EL (cell line): ENCODE measurements around the gene FILIP1L.

Experiments used
- DNase-seq: peaks from one replicate; pipeline ENCODE4 v3.0.0-alpha.2; 2016

Gene FILIP1L

DNA sequence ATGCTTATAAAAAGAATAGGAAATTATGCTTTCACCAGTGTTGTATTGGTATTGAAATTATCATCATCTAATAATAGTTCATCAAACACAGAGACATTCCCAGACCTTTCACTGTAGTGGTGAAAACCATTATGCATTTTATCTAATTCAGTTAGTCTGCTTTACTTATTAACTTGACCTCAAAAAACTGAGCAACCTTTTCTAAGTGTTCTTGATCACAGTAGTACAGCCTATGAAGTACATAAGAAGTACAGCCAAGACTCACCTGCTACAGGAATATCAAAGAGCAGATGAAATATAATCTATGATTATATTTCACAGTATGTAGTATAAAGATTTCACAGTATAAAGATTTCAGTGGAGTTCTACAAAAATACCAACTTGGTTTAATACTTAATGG, 75.2 kb downstream of the FILIP1L start:
- DNase-seq = no peak

DNA sequence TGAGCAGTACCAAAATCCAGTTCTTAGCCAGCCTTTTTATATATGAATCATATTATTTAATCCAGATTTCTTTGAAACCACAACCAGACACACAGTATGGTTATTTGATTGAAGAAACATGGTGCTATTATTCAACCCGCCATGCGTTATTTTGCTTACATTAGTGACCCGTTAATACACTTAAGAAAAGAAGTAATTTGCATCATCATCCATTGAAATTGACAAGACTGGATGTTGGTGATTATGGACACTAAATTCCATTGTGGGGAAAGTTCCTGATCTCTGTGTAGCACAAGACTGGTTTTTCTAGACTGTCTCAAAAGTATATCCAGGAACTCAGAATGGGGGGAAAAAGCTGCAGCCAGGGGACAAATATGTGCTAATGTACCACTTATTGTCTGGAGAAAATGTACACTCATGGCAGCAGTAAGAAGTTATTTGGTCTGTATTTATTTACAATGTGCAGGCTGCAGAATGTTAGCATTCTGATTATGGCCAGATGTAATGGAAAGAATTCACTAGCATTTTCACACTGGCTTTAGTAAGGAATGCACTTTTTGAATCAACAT, 80.3 kb downstream of the FILIP1L start:
- DNase-seq = no peak

DNA sequence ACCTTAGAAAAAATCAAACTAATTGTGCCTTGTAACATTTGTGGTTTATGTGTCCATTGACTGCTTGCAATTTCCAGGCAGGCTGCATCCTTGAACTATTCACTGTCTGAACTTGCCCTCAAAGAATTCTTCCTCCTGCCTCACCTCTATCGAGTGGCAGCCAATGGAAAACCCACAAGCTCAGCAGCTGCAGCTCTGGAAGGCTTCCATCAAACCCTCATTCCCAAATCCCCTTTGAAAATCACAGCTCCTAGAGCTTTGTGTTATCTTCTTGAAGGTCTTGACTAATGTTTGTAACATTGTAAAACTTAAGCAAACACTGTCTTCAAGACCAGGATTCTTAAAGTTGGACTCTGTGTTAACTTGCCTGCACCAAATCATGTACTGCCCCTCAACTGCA, 81.1 kb downstream of the FILIP1L start:
- DNase-seq = peak; percentile 36

DNA sequence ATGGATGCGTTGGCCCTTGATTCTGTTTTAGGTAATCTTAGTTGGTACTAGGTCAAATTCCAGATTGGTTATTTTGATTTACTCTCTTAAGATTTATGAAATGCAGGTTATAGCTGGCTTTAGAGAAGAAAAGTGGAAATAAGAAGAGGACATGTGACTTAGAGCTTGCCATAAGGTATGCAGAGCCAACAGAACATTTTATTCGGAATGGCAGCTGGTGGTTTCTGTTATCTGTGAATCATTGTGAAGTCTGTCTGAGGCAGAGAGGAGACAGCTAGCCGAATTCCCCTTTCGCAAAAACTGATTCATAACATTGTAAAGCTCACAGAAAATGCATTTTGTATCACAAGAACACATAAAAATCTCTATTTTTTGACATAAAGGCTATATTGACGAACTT, 82.1 kb downstream of the FILIP1L start:
- peak; percentile 68 for DNase-seq

DNA sequence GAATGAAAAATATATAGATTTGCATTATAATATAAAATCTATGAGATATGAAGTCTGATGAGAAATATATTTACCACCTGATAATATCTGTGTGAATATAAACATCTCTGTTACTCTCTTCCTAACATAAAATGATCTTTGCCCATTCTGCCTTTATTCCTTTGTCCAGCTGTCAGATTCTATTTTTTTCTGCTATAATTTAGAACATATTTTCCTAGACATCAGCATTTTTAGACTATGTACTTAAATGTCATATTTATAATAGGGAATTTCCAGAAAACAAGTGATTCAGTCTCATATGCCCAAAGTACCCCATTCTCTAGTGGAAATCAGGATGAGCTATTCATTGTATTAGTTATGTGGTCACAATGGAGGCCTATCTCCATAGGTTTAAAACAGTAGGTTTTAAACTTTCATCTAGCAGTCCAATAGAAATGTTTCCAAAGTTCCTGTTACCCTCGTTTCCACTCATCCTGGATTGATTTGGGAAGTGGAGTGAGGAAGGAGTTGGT, 83.3 kb downstream of the FILIP1L start:
- DNase-seq = no peak

DNA sequence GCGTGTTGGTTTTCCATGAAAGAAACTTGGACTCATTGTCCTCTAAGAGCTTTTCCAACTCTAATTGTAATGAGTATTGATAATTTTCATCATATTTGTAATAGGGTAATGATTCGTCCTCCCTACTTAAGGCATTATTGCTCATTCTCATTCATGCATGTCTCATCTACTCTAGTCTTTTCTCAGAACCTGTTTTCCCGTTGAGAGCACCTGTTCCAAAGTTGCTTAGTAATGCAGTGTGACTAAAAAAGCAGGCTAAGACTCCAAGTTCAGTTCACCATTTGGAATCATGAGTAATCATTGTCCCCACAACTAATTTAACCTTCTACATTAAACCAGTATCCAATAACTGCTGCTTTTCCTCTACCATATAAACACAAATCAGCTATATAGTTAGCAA, 84.0 kb downstream of the FILIP1L start:
- DNase-seq = no peak

DNA sequence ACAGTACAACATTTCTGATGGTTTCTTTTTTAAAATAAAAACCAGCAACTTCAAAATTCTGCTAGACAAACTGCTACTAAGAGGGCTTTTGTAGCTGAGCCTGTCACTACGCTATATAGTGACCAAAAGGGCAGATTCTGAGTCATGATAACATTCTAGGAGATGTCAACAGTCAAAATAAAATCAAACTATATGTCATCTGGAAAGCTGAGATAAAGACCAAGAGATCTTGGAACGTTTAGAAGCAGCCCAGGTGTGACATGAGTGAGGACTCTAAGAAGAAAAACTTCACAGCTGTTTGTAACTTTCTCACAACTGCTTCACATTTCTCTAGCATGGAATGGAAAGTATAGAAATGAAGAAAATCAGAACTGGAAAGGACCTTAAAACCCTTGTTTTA, 84.6 kb downstream of the FILIP1L start:
- DNase-seq = no peak

DNA sequence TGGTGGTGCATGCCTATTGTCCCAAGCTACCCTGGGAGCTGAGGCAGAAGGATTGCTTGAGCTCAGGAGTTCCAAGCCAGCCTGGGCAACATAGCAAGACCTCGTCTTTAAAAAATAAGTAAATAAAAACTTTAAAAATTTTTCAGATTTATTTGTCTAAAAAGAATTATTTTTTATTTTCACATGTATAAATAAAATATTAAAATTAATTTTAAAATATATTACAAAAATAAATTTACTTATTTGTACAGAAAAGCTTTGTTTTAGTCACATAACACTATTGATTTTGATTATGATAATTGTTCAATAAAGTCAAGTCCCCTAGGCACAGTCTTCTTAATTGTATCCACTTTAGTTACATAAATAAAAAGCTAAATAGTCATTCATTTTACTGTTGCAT, 85.2 kb downstream of the FILIP1L start:
- no peak for DNase-seq

DNA sequence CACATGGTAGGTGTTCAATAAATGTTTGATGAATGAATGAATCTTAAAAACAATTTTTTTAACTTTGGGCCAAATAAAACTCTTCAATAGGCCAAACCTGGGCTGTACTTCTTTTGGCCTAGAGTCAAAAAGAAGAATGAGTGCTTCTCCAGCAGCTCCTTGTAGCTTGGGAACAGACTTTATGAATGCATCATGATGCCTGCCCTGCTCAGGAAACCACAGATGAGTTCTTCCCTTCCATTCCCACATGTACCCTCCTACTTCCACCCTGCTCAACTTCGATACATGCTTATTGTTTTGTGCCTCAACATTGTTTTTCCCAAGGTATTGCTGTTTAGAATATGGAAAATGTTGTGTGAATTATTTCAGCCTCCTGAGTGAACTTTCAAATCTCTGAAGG, 87.0 kb downstream of the FILIP1L start:
- no peak for DNase-seq

DNA sequence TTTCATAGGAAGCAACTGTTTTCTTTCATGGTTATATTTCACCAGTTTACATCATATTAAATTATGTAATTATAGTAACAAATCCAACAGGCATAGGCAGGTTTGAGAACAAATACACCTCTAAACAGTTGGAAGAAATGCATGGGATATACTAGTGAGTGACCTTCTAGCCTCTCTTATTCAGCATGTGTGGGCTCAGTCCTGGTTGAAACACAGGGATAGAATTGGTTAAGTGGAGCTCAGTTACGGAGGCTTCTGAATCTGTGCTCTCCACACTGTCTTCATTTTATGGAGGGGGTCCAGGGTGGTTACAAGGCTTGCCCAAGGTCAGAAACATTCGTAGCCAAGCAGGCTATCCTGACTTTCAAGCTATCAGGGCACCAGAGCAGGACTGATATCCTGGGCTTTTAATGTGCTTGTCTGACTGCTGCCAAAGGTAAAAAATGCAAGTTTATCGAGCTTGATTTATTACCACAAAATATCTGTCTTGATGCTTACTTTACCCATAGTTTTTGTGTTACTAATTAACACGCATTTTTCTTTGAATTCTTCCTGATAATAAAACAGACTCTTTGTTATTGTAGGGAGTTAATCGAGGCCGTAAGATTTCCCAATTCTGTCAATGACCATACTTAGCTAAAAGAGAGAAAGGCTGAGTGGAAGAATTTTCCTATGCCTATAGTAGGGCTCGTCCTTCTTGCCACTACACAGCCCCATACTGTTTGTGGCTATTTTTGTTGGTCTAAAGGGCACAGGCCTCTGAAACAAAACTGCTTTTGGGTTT, 89.6 kb downstream of the FILIP1L start:
- no peak for DNase-seq

DNA sequence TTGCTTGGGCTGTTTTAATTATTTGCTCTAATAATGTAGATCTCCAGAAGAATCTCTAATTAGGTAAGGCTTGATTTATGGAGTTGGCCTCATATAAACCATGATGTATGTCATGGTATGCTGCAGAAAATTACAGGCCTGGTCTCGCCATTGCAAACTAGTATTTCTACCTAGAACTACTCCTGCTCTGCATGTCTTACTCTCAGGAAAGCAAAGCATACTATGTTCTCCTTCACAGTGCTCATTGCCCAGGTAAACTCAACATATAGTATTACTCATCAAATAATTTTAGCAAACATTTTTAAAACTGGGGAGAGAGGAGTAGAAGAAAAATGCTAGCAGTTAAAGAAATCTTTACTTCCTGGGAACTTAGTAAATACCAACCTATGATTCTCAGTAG, 90.7 kb downstream of the FILIP1L start:
- no peak for DNase-seq

DNA sequence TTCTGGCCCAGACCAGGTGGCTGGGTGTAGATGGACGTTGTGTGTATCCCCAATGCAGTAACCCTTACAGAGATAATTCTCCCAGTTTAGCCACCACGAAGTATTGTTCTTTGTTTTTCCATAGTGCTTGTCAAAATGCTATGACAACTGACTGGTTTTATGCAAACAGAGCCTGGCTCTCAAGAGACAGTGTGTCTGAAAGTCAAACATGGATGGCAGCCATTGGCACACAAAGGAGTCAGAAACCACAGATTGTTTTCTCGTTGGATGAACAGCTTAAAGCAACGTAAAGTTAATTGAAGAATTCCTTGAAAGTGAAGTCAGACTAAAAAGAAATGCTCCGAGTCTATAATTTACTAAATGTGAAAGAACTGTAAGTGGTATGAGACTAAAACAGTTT, 91.2 kb downstream of the FILIP1L start:
- peak; percentile 26 for DNase-seq

DNA sequence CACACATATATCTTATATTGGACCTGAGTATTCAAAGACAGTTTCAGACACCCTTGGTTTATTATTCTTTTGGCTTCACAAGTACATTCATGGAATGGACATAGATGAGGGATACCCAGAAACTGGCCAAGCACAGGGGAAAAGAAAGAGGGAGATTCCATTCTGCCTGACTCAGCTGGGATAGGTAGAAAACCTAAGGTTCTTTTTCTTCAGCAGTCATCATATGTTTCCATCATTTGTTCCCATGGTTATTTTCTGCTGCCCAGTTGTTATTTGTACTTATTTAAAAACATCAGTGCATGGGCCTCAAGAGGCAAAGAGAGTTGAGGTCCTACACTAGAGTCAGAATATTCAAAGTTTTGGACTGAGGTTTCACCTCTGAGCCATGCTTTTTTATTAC, 91.8 kb downstream of the FILIP1L start:
- DNase-seq = no peak

DNA sequence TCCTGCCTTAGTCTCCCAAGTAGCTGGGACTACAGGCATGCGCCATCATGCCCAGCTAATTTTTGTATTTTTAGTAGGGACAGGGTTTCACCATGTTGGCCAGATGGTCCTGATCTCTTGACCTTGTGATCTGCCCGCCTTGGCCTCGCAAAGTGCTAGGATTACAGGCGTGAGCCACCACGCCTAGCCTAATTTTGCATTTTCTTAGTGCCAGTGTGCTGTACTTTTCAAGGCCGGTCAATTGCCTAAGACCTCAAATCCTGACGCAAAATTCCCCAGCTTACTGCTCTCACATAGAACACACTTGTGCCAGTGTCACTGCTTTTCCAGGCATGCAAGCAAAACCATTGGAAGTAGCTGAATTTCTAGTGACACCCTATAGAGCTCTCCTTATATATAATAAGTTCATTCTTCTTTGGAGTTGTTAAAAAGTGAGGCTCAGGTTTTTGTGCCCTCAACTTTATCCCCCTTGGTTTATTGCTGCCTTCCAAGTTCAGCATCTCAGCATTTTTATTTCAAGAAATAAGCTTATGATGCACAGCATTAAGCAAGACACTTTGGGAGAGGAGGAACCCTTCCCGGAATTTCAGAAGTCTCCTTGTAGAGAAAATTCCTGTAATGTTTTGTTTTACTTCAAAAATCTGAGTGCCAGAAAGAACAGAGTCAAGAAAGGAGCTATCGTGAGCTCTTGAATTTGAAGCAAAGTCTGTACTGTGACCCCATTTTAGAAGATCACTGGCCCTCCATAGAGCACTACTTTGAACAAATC, 93.2 kb downstream of the FILIP1L start:
- no peak for DNase-seq

DNA sequence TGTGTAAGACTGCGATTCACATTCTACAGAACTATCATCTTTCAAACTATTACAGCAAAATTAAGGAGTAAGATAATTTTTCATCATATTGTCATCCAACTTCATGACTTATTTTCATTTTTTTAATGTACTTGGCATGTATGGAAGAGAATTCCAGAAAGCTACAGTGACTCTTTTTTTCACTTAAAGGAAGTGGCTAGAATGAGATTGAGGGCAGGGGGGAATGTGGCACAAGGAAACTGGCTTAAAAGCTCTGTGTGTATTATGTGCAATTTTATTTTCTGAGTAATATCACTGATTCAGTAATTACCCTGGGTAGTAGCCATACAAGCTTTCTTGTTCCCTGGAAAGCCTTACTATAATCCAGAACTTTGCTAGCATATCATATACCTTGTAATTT, 94.6 kb downstream of the FILIP1L start:
- no peak for DNase-seq

DNA sequence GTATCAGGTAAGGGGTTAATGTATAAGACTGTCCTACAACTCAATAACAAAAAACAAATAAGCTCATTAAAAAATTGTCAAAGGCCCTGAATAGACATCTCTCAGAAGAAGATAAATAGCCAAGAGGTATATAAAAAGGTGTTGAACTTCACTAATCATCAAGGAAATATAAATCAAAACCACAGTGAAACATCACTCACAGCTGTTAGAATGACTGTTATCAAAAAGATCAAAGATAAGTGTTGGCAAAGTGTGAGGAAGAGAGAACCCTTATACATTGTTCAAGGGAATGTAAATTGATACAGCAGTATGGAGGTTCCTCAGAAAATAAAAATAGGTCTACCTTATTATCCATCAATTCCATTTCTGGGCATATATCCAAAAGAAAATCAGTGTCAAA, 95.5 kb downstream of the FILIP1L start:
- DNase-seq = no peak

DNA sequence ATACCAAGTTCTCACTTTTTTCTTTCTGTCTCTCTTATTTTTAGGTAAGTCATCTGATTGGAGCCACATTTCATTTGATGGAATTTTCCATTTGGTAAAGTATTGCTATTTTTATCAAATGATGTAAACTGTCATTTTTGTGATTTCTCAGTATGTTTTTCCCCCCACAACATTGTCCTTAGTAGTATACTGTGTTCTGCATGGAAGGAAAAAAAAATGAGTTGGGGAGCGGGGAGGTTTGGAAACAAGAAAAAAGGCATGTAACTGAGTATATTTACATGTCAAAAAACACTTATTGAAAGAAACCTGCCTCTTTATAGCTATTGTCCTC, 104.2 kb downstream of the FILIP1L start:
- no peak for DNase-seq

DNA sequence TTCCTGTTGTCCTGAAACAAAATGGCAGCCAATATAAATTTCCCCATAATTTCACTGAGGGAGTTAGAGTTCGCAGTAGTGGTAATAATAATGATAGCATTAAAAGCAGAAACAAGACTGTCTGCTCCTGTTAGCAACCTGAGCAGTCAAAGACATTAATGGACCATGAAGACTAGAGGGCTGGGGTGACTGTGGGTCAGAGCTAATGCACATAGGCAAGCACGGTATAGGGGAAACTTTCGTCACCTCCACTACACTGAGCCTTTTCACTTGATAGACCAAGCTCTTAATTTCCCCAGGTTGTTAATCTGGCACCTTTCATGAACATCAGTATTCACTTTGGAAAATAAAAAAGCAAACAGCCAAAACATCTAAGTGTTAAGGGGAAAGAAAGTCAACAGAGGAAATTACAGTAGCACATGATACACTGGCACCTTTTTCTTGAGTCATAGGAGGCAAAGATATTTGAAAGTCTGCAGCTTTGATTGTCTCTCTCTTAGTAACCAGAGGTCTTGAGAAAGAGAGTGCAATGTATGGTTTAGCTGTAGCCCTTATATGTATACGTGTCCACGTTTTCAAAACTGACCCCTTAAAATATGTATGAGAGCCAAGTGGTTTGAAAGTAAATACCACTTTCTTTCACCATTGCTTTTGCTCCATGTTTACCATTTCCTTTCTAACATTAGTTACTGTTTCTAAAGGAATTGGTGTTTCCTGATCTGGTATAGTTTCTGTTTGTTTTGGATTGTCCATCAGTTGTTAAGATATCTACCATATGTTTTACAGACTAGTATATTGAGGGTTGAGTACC, 104.8 kb downstream of the FILIP1L start:
- DNase-seq = no peak

DNA sequence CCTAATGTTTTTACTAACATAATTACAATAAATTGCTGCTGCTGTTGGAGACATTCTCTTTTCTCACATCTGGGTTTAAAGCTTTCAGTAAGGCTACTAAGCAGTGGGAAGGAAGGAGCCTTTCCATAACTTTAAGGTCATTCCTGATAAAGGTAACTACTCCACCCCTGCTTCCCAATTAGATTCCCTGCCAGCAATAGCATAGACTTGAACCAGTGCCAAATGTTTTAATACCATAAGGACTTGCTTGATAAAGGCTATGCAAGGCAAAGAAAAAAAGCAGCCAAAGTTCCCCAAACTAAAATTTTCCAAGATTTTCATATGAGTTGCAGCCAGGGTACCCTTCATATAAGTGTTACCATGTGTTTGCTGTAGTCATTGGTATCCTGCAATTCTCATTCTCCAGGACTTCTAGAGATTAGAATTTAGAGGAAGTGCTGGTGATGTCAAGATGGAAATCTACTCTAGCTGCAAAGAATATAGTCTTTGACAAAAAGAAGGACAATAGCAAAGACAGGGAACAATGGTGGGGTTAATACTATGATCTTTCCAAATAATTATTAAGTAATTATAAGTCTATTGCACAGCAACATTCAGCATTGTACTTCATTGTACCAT, 106.1 kb downstream of the FILIP1L start:
- no peak for DNase-seq

DNA sequence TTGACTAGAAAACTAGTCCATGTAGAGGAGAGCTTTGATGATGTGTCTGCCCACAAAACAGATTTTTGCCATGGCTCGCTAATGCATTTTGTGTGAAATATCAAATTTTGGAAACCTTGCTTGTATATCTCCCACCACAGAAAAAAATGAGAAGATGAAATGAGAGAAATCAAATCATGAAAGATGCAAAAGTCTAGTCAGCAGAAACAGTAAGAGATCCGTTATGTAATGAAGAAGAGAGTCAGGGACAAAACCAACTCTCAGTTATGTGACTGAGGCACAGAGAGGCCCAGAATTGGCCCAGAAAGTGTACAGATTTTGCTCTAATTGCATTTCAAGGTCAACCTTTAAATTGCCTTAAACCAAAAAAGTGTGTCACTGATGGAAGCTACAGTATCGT, 107.0 kb downstream of the FILIP1L start:
- DNase-seq = no peak

DNA sequence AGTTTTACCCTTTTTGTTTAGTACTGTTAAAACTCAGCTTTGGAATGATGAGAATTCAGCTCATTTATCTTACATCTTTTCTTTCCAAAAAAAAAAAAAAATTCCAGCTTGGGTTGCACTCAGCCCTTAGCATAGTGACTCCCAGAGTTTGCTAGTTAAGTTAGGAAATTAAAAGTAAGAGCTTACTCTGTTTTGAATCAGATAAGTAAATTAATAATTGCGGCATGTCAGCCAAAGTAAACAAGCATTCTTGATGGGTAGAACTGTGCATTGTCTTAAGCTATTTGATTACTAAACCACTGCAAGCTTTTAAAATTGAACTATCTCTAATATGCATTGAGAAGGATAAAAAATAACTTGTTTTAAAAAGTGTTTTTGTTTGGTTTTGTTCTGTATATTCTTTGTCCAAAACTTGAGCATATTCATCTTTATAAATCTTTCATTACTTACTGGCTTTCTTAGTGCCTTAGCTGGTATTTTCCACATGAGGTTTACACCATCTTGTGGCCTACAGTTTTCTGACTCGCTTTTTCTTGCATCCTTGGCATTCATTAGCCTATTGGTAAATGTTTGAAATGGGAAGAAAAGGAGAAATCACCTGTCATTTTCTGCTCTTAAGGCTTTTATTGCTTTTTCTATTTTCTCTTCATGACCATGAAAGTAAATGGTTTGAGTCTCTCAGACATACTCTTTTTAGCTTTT, 107.6 kb downstream of the FILIP1L start:
- peak; percentile 48 for DNase-seq
